Heart left ventricle (tissue), 13 donors: ENCODE results near the gene IZUMO3.

Experiments
- POLR2A ChIP-seq, 2 donors: fragments of 450-650 bp; IDR thresholded peaks; one replicate each; pipeline ENCODE4 v1.6.1; 2017; ENCODE audit warnings: antibody characterized with exemption in 2 of 2, mild to moderate bottlenecking in 2 of 2, moderate library complexity in 2 of 2
- TF ChIP-seq, protein P1 (sequence below), 12 donors: fragments of 200-600 bp; sonication (generic) in 4 of 12; IDR thresholded peaks; one replicate each; pipeline versions ENCODE4 v1.5.0 to v1.8.0; 2018 to 2022; ENCODE audit warnings: antibody characterized with exemption in 12 of 12, mild to moderate bottlenecking in 5 of 12
- donor health status: ischemic (EF 13 %, LVEDD 7.1; RV severe dilation, severe dysfunction).
- donor health status: DM: no; HTN: yes; CAD: no.
- donor health status: DM: no; HTN: no; CAD: no.
- donor health status: ischemic (EF 25% LVEDD 6.9; RV normal size, moderate dysfunction).
- donor health status: ischemic (EF 25% LVEDD 5.7; RV mildly dilated, moderate dysfunction).
- donor health status: ischemic (EF 35%, LVEDD 5.7; RV mildly dilated, moderate dysfunction).
- donor health status: nonischemic (EF 11% LVEDD 7.7; RV severe dilation, severe dysfunction).
- donor health status: DM: yes; HTN: yes; CAD: no.
- donor health status: PGD.
- donor health status: ischemic (EF 29% LVEDD 5.4; RV normal size, mild dysfunction).
- donor health status: nonischemic (EF 23%, LVEDD 6.1; RV moderate dilation, normal function).

DNA sequence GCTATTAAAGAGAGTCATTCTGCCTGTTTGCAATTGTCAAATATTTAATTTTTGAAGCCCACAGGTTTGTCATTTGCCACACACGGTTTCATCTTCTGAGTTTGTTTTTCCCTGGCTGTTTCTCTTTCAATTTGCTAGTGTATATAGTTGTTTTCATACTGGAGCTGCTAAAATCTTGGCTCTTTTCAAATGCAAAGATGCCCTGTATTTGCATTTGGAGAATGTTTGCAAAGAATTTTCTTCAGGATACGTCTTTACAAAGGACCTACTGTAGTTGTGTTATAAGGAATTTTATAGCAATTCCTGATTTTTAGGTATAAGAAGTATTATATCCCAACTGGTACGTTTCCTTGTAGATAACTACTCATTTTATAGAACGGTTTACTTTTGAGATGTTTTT is 48.0 kb downstream of the IZUMO3 start:
- TF ChIP-seq, protein P1, sequence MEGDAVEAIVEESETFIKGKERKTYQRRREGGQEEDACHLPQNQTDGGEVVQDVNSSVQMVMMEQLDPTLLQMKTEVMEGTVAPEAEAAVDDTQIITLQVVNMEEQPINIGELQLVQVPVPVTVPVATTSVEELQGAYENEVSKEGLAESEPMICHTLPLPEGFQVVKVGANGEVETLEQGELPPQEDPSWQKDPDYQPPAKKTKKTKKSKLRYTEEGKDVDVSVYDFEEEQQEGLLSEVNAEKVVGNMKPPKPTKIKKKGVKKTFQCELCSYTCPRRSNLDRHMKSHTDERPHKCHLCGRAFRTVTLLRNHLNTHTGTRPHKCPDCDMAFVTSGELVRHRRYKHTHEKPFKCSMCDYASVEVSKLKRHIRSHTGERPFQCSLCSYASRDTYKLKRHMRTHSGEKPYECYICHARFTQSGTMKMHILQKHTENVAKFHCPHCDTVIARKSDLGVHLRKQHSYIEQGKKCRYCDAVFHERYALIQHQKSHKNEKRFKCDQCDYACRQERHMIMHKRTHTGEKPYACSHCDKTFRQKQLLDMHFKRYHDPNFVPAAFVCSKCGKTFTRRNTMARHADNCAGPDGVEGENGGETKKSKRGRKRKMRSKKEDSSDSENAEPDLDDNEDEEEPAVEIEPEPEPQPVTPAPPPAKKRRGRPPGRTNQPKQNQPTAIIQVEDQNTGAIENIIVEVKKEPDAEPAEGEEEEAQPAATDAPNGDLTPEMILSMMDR (IDR thresholded peaks at IDR 0.05): no peak
- no peak for TF ChIP-seq POLR2A (IDR thresholded peaks at IDR 0.05)
